ENCODE measurements around the gene NAALADL2.
"Not testable (repeated sequence)": the region's sequence is repeated elsewhere in the genome, so short reads cannot be mapped to it uniquely, and the experiment has no call there.

The NAALADL2 gene

DNA sequence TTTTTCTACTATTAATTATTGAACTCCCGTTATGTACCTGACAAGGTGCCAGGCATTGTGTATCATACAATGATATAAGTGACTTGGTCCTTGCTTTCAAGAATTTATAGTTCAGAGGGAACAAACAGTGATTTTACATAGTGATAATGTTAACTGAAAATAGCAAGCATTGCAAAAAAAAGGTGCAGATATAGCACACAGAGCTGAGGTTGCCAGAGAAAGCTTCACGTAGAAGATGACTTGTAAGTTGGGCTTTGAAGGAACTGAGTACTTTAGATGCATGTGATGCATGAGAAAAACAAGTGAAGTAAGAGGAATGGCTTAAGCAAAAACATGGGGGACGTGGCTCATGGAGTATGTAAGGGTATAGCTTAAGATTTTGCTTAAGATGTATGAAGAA is 584.5 kb downstream of the NAALADL2 start:
- no peak for DNase-seq

GRCh38 chr3:175445741-175446140 is 586.6 kb downstream of the NAALADL2 start:
- DNase-seq = no peak

DNA sequence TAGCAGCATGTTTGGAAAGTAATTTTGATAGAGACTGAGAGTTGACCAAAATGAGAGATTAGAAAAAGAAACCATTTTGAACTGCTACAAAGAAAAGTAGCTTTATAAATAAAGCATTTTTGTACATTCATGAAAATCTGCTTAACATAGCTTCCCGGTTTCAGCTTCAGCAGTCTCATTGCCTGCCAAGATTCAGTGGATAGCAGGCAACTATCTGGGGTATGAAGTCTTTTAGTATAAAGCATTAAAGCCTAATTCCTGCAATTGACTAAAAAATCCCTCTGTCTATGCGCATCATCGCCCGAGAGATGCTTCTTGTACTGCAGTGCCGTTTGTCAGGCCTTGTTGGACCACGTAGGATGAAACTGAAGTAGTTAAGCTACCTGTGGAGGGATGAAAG is 588.4 kb downstream of the NAALADL2 start:
- no peak for DNase-seq

GRCh38 chr3:175453361-175453760 is 594.2 kb downstream of the NAALADL2 start:
- no peak for DNase-seq

GRCh38 chr3:175456466-175456865 is 597.3 kb downstream of the NAALADL2 start:
- DNase-seq = no peak

- DNase-seq = no peak
Observed at GRCh38 chr3:175457301-175457700, 598.2 kb downstream of the NAALADL2 start.

DNA sequence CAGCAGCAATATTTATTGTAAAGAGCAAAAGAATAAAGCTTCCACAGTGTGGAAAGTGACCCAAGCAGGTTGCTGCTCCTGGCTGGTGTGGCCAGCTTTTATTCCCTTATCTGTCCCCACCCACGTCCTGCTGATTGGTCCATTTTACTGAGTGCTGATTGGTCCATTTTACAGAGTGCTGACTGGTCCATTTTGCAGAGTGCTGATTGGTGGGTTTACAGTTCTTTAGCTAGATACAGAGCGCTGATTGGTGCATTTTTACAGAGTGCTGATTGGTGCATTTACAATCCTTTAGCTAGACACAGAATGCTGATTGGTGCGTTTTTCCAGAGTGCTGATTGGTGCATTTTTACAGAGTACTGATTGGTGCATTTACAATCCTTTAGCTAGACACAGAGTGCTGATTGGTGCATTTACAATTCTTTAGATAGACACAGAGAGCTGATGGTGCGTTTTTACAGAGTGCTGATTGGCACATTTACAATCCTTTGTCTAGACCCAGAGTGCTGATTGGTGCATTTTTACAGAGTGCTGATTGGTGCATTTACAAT is 601.8 kb downstream of the NAALADL2 start:
- DNase-seq = not testable (repeated sequence)

DNA sequence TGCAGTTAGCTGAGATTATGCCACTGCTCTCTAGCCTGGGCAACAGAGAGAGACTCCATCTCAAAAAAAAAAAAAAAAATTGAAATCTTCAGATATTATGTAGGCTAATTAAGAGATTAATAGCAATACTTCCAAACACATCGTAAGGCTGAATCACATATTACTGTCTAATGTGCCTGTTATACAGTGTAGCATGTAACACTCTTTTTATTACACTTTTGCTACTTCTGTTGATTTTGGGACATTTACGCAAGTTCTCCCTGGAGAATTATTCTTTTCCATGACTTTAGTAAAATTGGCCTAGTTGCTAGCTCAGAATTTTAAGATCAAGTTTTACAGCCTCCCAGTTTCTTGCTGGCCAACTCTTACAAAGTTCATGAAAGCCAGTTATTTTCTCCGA is 605.2 kb downstream of the NAALADL2 start:
- DNase-seq = no peak

- no peak for DNase-seq
Observed at GRCh38 chr3:175469124-175469523, 610.0 kb downstream of the NAALADL2 start.

DNA sequence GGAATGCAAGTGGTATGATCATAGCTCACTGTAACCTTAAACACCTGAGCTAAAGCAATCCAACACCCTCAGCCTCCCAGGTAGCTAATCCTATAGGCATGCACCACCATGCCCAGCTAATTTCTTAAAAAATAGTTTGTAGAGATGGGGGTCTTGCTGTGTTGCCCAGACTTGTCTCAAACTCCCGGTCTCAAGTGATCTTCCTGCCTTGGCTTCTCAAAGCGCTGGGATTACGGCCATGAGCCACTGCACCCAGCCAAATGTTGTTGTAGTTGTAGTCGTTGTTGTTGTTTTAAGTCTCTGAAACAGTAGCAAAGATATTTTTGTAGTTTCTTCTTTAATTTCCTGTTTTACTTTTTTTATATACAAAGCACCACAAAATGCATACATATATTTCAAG is 616.6 kb downstream of the NAALADL2 start:
- no peak for DNase-seq

DNA sequence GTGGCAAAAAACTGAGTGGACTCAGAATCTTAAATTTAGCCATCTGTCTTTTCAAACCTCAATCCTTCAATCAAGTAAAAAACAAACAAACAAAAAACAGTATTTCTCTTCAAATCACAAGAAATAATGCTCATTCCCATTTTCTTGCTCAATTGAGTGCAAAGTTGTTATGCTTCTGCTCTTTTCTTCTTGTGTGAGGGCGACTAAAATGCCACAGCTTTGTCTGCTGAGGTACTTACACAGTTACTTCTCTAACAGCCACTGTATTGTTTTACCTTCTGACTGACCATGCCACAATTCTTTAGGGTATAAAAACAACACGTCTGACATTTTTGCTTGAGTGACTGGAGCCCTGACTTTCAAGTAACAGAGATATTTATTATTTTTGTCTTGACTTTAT is 617.4 kb downstream of the NAALADL2 start:
- DNase-seq = no peak

DNA sequence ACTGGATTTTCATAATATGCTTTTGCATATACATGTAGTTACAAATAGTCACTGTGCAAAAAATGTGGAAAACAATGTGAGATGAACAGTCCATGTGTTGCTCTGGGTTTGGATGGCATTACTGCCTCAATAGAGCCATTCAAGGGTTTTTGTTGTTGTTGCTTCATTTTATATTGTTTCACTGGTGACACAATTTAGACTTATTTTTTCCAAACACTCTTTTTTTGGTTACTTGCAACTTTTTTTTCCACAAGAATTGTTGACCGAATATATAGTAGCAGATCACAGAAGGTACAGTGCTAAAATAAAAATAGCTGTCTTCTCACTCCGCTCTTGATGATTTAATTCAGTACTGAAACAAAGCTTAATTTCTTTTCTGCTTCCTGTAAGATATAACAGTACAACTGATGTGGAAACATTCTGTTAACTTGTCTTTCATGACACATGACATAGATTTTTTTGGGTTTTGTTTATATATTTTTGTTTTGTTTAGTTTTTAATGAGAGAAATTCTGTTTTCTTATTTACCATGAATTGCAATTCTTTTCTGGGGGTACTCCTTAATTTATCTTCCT is 618.6 kb downstream of the NAALADL2 start:
- DNase-seq = no peak

GRCh38 chr3:175478301-175478700 is 619.2 kb downstream of the NAALADL2 start:
- no peak for DNase-seq

DNA sequence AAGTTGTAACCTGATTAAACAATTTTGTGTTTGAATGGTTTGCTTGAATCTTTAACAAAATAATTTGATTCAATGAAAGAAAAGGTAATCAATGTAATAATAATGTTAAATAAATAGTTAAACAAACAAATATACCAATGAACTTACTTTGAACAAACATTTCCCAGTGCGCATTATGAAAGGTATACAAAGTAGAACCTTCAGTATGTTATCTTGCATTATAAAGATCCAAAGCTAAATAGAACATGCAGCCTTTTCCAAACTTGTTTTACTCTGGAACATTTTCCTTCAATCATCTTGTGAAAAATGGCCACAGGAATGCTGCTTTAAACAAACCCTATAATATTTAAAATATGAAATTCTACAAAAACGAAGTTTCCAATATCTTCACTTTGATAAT is 620.0 kb downstream of the NAALADL2 start:
- no peak for DNase-seq

DNA sequence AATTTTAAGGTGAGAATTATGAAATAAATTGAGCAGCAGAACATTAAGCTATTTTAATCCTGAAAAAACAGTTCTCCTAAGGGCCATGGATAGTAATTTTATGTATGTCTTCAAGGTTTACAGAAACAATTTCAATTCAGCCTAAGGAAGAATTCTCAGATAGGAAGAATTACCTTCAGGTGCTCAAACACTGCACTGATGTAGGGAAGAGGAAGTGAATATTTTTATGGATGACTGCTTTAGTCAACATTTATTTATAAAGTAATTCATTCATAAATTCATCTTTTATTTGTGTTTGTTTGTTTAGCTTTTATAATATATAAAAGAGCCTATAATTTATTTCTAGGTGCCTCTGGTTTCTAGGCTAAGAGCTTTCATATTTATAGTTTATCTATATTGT is 620.7 kb downstream of the NAALADL2 start:
- no peak for DNase-seq

- no peak for DNase-seq
Observed at GRCh38 chr3:175484666-175485065, 625.5 kb downstream of the NAALADL2 start.

DNA sequence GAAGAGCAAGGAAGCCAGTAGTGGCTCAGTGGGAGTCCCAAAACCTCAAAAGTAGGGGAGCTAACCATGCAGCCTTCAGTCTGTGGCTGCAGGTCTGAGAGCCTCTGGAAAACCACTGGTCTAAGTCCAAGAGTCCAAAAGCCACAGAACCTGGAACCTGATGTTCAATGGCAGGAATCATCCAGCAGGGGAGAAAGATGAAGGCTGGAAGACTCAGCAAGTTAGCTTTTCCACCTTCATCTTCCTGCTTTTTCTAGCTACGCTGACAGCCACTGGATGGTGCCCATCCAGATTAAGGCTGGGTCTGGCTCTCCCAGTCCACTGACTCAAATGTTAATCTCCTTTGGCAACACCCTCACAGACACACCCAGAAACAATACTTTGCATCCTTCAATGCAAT is 626.3 kb downstream of the NAALADL2 start:
- DNase-seq = no peak

- DNase-seq = no peak
Observed at GRCh38 chr3:175486255-175486654, 627.1 kb downstream of the NAALADL2 start.

GRCh38 chr3:175489406-175489805 is 630.3 kb downstream of the NAALADL2 start:
- no peak for DNase-seq

DNA sequence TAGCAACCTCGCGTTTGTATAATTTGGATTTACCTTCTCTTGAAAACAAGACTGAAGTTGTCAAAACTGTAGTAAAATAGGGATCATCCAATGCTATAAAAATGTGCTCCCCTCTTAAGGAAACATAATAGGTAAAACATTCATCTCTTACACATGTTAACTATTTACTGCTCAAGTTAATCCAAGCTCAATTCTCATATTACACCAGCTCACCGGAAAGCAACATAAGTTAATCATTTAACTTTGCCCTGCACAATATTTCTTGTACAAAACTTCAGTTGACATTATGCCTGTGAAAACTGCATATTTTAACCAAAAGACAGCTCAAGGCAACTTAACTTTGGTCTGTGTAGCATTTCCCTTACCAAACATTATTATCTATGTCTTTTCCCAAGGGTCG is 634.2 kb downstream of the NAALADL2 start:
- DNase-seq = no peak

DNA sequence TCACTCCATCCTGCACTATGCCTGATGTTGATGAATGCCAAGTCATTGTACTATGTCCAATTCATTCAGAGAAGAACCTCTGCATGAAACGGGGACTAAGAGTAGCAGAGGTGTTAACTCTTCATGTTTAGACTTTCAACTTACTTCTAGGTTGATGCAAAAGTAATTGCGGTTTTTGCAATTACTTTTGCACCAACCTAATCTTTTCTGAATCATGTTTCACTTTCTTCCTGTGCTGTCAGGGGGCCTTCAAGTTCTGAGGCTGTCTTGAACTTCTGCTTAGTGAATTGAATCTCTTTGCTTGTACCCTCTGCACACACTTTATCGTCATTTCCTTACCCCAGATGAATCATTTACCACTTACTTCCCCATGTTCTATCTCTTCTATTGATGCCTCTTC is 636.2 kb downstream of the NAALADL2 start:
- DNase-seq = no peak

GRCh38 chr3:175502155-175502554 is 643.0 kb downstream of the NAALADL2 start:
- DNase-seq = no peak

DNA sequence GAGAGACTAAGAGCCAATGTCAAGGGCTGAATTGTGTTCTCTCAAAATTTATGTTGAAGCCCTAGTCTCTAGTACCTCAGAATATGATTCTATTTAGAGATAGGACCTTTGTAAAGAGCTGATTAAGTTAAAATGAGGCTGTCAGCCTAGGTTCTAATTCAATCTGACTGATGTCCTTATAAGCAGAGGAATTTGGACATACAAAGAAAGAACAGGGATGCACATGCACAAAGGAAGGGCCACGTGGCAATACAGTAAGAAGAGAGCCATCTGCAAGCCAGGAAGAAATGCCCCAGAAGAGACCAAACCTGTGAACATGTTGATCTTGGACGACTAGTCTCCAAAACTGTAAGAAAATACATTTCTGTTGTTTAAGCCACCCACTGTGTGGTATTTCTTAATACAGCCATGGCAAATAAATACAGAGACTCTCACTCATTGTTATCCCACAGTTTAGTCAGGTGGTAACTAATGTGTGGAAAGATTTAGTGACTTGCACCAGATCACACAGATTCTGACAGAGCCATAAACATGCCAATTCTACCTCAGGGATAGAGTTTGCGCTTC is 652.2 kb downstream of the NAALADL2 start:
- DNase-seq = no peak

DNA sequence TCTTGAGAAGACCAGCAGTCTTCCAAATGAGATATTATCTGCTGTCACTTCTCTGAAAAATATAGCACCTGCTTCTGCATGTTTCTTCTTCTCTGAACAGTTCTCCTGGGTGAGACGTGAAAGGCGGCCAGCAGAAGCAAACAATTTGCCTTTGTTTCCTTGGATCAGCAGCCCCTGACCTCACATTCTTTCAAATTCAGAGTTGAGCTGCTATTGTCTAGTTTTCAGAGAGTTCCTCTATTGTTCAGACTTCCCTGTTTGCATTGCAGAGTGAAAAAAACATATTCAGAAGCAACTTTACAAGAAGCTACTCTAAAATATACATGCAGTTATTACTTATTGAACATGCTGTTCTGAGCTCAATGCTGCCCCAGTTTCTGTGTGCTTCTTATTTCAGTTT is 653.6 kb downstream of the NAALADL2 start:
- no peak for DNase-seq

DNA sequence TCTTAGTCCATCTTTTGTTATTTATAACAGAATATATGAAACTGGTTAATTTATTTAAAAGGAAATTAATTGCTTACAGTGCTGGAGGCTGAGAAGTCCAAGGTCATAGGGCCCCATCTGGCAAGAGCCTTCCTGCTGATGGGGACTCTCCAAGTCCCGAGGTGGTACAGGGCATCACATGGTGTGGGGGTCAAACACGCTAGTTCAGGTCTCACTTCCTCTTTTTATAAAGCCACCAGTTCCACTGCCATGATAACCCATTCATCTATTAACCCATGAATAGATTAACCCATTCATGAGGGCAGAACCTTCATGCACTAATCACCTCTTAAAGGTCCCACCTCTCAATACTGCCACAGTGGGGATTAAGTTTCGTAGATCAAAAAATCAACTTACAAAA is 659.3 kb downstream of the NAALADL2 start:
- no peak for DNase-seq
